GM03348 (cell line): ENCODE measurements around the gene NTN3.
"Not testable (repeated sequence)": the region's sequence is repeated elsewhere in the genome, so short reads cannot be mapped to it uniquely, and the experiment has no call there.

Experiments
- DNase-seq: peaks from one replicate; pipeline ENCODE4 v3.0.0; 2012; ENCODE audit warnings: low spot score

Gene NTN3

GRCh38 chr16:2471016-2471652 is at the start of gene NTN3:
Gene NTN3 (plus strand): TSS chr16:2471297. CDS start chr16:2471702, 405 bp downstream.
- peak; percentile 68 for DNase-seq

GRCh38 chr16:2422123-2422867 is 48.8 kb upstream of the NTN3 start:
- DNase-seq: no peak

- DNase-seq: no peak
Observed at GRCh38 chr16:2424061-2425007, 46.8 kb upstream of the NTN3 start.

- DNase-seq: no peak
Observed at GRCh38 chr16:2425008-2425518, 46.0 kb upstream of the NTN3 start.

GRCh38 chr16:2425825-2426430 is 45.2 kb upstream of the NTN3 start:
- no peak for DNase-seq

- DNase-seq: no peak
Observed at GRCh38 chr16:2426941-2427361, 44.1 kb upstream of the NTN3 start.

- no peak for DNase-seq
Observed at GRCh38 chr16:2427526-2427925, 43.6 kb upstream of the NTN3 start.

GRCh38 chr16:2428051-2428783 is 42.9 kb upstream of the NTN3 start:
- peak; percentile 25 for DNase-seq

- no peak for DNase-seq
Observed at GRCh38 chr16:2428784-2429033, 42.4 kb upstream of the NTN3 start.

- peak; percentile 99 for DNase-seq
Observed at GRCh38 chr16:2429034-2429770, 41.9 kb upstream of the NTN3 start, which contains the start of gene CCNF. Gene CCNF (plus strand): TSS chr16:2429447. CDS start chr16:2429482, 35 bp downstream.

- no peak for DNase-seq
Observed at GRCh38 chr16:2429771-2430663, 41.1 kb upstream of the NTN3 start.

- no peak for DNase-seq
Observed at GRCh38 chr16:2432286-2432685, 38.8 kb upstream of the NTN3 start.

- no peak for DNase-seq
Observed at GRCh38 chr16:2432801-2433505, 38.1 kb upstream of the NTN3 start.

- DNase-seq: not testable (repeated sequence)
Observed at GRCh38 chr16:2435236-2435635, 35.9 kb upstream of the NTN3 start.

- no peak for DNase-seq
Observed at GRCh38 chr16:2436110-2436509, 35.0 kb upstream of the NTN3 start.

- DNase-seq: no peak
Observed at GRCh38 chr16:2437032-2437790, 33.9 kb upstream of the NTN3 start.

- DNase-seq: no peak
Observed at GRCh38 chr16:2438121-2438520, 33.0 kb upstream of the NTN3 start.

- DNase-seq: no peak
Observed at GRCh38 chr16:2439598-2439997, 31.5 kb upstream of the NTN3 start.
